ENCODE data around the gene TTC21B.

Gene TTC21B

DNA sequence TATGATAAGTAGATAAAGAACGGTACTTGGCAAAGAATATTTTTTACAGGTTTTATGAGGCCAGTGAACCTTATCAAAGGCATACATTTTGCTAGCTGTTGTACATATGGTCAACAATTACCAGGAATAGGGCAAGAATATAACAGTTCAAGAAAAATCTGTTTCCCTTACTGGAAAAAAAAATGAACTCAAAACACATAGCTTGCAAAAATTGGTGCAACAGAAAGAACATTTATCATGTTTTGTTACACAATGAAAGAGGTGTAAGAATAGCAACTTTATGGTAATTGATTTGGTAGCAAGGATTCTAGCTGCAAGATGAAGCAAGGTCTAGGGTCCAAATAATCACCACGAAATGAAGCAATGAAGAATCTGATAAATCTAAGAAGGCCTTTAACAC lies 41.6 kb downstream of the TTC21B start:
- Histone ChIP-seq H3K9me2 (replicated peaks; ENCODE audit: insufficient read depth, low read length) (no peaks in the 10 kb centered on the region), H3K4me1 (ENCODE audit: low read length) (no peaks in the 10 kb centered on the region), H3K9me3 (replicated peaks; ENCODE audit: insufficient read depth, low read length) (no peaks in the 10 kb centered on the region), H3K4me2 (ENCODE audit: low read depth, low read length) (no peak overlapping the region), H2AFZ (ENCODE audit: low read length) (no peak overlapping the region), H4K20me1 (ENCODE audit: insufficient read depth, low read length) (no peaks in the 10 kb centered on the region), H3K27ac (ENCODE audit: low read length) (no peak overlapping the region), H3K27me3 (replicated peaks; ENCODE audit: insufficient read depth, low read length) (no peaks in the 10 kb centered on the region), H3K79me2 (ENCODE audit: low read length) (no peaks in the 10 kb centered on the region), H3F3A (ENCODE audit: insufficient read depth, low read length) (no peaks in the 10 kb centered on the region), H3K9ac (ENCODE audit: low read length) (no peak overlapping the region), H3K4me3 (ENCODE audit: low read length) (no peak overlapping the region), H3K36me3 (replicated peaks; ENCODE audit: insufficient read depth, low read length) (no peaks in the 10 kb centered on the region)
- no peak for TF ChIP-seq EZH2phosphoT487 (IDR thresholded peaks at IDR 0.05; ENCODE audit: low read length)
- TF ChIP-seq, protein P1, sequence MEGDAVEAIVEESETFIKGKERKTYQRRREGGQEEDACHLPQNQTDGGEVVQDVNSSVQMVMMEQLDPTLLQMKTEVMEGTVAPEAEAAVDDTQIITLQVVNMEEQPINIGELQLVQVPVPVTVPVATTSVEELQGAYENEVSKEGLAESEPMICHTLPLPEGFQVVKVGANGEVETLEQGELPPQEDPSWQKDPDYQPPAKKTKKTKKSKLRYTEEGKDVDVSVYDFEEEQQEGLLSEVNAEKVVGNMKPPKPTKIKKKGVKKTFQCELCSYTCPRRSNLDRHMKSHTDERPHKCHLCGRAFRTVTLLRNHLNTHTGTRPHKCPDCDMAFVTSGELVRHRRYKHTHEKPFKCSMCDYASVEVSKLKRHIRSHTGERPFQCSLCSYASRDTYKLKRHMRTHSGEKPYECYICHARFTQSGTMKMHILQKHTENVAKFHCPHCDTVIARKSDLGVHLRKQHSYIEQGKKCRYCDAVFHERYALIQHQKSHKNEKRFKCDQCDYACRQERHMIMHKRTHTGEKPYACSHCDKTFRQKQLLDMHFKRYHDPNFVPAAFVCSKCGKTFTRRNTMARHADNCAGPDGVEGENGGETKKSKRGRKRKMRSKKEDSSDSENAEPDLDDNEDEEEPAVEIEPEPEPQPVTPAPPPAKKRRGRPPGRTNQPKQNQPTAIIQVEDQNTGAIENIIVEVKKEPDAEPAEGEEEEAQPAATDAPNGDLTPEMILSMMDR (IDR thresholded peaks at IDR 0.05; ENCODE audit: low read length) = no peak
- TF ChIP-seq EZH2 (optimal IDR thresholded peaks at IDR 0.05; ENCODE audit: low read depth, low read length) = no peak
- DNase-seq = no peak

DNA sequence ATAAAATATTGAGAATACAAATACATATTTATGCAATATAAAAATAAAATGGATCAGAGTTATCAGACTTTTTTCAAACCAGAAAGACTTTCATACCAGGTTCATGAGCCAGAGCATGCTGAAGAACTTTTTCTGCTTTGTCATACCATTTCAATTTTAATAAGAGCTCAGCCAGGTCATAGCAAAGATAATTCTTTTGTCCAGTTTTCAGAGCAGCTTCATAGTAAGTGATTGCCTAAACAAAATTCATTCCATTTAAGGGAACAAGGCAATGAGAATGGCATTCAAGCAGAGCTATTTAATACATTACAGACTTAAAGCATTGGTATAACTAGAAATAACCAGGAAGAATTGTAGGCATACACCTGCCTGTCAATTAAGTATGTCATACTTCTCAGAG lies 42.3 kb downstream of the TTC21B start:
- Histone ChIP-seq H3K9ac (ENCODE audit: low read length) (no peak overlapping the region), H3K36me3 (replicated peaks; ENCODE audit: insufficient read depth, low read length) (no peaks in the 10 kb centered on the region), H3K4me1 (ENCODE audit: low read length) (no peaks in the 10 kb centered on the region), H2AFZ (ENCODE audit: low read length) (no peak overlapping the region), H3K27ac (ENCODE audit: low read length) (no peak overlapping the region), H3K79me2 (ENCODE audit: low read length) (no peaks in the 10 kb centered on the region), H3K27me3 (replicated peaks; ENCODE audit: insufficient read depth, low read length) (no peaks in the 10 kb centered on the region), H3K4me2 (ENCODE audit: low read depth, low read length) (no peak overlapping the region), H3K9me3 (replicated peaks; ENCODE audit: insufficient read depth, low read length) (no peaks in the 10 kb centered on the region), H3K9me2 (replicated peaks; ENCODE audit: insufficient read depth, low read length) (no peaks in the 10 kb centered on the region), H3F3A (ENCODE audit: insufficient read depth, low read length) (no peaks in the 10 kb centered on the region), H4K20me1 (ENCODE audit: insufficient read depth, low read length) (no peaks in the 10 kb centered on the region), H3K4me3 (ENCODE audit: low read length) (no peak overlapping the region)
- no peak for DNase-seq
- TF ChIP-seq, protein P1 (IDR thresholded peaks at IDR 0.05; ENCODE audit: low read length) = no peak
- no peak for TF ChIP-seq EZH2phosphoT487 (IDR thresholded peaks at IDR 0.05; ENCODE audit: low read length)
- no peak for TF ChIP-seq EZH2 (optimal IDR thresholded peaks at IDR 0.05; ENCODE audit: low read depth, low read length)

DNA sequence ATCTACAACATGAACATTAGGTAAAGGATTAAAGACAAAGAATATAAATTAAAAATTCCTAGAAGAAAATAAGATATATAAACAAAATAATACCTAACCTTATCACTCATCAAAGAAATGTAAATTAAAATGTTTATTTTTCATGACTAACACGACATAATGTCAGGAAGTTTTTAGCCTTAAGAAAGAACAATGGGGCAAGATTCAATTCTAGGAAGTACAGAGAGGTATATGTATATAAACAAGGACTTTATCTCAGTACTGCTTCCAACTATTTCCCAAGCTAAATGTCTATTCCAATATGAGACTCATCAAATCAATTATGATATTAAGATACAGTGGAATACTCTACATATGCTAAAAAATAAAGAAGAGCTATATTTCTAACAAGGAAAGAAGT lies 44.1 kb downstream of the TTC21B start:
- Histone ChIP-seq H3K9me2 (replicated peaks; ENCODE audit: insufficient read depth, low read length) (no peaks in the 10 kb centered on the region), H4K20me1 (ENCODE audit: insufficient read depth, low read length) (no peaks in the 10 kb centered on the region), H3K4me3 (ENCODE audit: low read length) (no peak overlapping the region), H3K9me3 (replicated peaks; ENCODE audit: insufficient read depth, low read length) (no peaks in the 10 kb centered on the region), H3K27ac (ENCODE audit: low read length) (no peak overlapping the region), H2AFZ (ENCODE audit: low read length) (no peak overlapping the region), H3K4me1 (ENCODE audit: low read length) (no peaks in the 10 kb centered on the region), H3K4me2 (ENCODE audit: low read depth, low read length) (no peak overlapping the region), H3K9ac (ENCODE audit: low read length) (no peak overlapping the region), H3K79me2 (ENCODE audit: low read length) (no peaks in the 10 kb centered on the region), H3K36me3 (replicated peaks; ENCODE audit: insufficient read depth, low read length) (no peaks in the 10 kb centered on the region), H3F3A (ENCODE audit: insufficient read depth, low read length) (no peaks in the 10 kb centered on the region), H3K27me3 (replicated peaks; ENCODE audit: insufficient read depth, low read length) (no peaks in the 10 kb centered on the region)
- no peak for DNase-seq
- TF ChIP-seq EZH2 (optimal IDR thresholded peaks at IDR 0.05; ENCODE audit: low read depth, low read length) = no peak
- TF ChIP-seq, protein P1 (IDR thresholded peaks at IDR 0.05; ENCODE audit: low read length) = no peak
- no peak for TF ChIP-seq EZH2phosphoT487 (IDR thresholded peaks at IDR 0.05; ENCODE audit: low read length)
